ENCODE results near the gene CLMN.

CLMN gene

DNA sequence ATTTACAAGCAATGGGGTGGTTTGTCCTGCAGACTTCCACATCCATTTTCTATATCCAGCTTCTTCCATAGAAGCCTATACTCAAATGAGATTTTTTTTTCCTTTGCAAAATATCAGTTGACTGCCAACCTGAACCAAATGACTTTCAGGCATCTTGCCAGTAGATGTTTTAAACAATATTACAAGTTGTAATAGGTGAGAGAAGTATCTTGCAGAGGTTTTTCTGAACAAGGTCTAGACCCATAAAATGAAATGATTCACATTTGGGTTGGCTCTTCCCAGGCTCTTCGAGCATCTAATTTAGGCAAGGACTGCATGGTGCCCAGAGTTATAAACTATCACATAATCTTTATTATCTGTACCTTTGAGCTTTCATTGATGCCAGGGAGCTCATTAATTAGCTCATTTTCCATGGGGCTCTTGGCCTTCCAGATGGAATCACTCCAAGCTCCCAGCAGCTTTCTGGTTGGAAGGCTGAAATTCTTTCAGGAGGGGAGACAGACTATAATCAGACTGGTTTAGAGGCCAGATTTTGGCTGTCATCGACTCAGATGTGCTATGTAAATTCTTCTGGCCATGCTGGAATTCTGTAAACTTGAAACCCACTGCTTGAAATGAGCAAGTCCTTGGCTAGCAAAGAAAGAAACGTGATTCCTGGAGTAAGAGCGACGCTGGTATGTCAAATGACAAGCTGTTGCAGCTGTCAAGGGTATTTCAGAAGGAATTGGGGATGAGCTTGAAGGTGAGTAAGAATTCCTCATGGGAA, 130.2 kb downstream of the CLMN start:
- H3K4me3 ChIP-seq (ENCODE audit: low read depth in 1 of 2, low read length in 2 of 2): no peak overlapping the region
- peaks cover 23 to 35% of the 10 kb centered on the region in 2 donors for H3K4me1 ChIP-seq (ENCODE audit: control insufficient read depth in 1 of 2, insufficient read depth in 2 of 2, low read length in 2 of 2)
- no peak overlapping the region for H3K27ac ChIP-seq (ENCODE audit: low read depth, low read length)

DNA sequence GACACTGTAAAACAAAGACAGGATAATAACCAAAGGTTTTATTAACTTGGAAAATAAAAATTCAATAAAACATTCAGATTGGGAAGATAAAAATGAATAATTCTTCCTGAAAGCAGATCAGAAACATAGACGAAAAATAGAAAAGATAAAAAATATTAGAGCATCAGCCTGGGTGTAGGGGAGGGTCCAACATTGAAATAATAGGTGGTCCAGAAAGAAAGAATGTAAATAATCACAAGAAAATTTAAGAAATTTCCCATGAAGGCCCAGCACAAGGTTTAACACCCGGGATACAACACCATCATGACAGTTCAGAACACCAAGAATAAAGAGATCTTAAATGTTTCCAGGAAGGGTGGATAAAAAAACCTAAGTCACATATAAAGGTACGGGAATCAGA, 131.3 kb downstream of the CLMN start:
- no peaks in the 10 kb centered on the region for H3K9me3 ChIP-seq (ENCODE audit: control insufficient read depth in 1 of 2, low read length in 2 of 2)
- H3K27ac ChIP-seq (ENCODE audit: low read depth, low read length): no peak overlapping the region
- no peak overlapping the region for H3K4me3 ChIP-seq (ENCODE audit: low read depth in 1 of 2, low read length in 2 of 2)
- H3K9ac ChIP-seq (ENCODE audit: low read depth in 1 of 2, low read length in 2 of 2): no peak overlapping the region
- no peaks in the 10 kb centered on the region for H3K36me3 ChIP-seq (ENCODE audit: control insufficient read depth in 1 of 2, insufficient read depth in 2 of 2, low read length in 2 of 2)
- H3K4me1 ChIP-seq (ENCODE audit: control insufficient read depth in 1 of 2, insufficient read depth in 2 of 2, low read length in 2 of 2): peaks cover 35 to 47% of the 10 kb centered on the region in 2 donors
- H3K27me3 ChIP-seq (ENCODE audit: control insufficient read depth in 1 of 2, insufficient read depth in 2 of 2, low read length in 2 of 2): no peaks in the 10 kb centered on the region

More for the DNA sequence above, 130.2 kb downstream of the CLMN start:
- no peaks in the 10 kb centered on the region for H3K9me3 ChIP-seq (ENCODE audit: control insufficient read depth in 1 of 2, low read length in 2 of 2)
- H3K36me3 ChIP-seq (ENCODE audit: control insufficient read depth in 1 of 2, insufficient read depth in 2 of 2, low read length in 2 of 2): peaks cover 0 to 3% of the 10 kb centered on the region in 2 donors
- H3K9ac ChIP-seq (ENCODE audit: low read depth in 1 of 2, low read length in 2 of 2): no peak overlapping the region
- no peaks in the 10 kb centered on the region for H3K27me3 ChIP-seq (ENCODE audit: control insufficient read depth in 1 of 2, insufficient read depth in 2 of 2, low read length in 2 of 2)

DNA sequence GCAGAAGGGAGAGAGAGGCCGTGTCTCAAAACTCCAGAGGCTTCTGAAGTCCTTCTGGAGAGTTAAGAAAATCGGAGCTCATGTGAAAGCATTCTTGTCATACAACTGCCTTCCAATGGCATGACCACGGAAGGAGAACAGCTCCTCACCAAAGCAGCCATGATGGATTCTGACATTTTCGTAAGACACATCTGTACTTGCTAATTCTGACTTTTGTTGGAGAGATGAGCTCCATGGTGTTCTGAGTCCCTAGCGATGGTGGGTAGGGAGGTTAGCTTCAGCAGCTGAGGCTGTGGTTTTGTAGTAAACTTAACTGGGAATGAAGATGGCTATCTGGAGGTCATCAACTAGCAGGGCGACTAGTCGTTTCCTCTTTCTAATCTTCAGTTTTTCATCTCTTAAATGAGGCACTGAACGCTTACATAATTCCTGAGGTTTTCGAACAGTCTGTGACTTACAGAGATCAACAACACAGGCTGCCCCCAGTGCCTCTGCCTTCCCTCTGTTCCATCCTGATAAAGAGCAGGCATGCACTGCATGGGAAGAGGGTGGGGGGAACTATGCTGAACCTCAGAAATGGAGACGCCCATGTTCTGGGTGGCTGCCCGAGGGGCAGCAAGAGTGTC, 133.8 kb downstream of the CLMN start:
- Histone ChIP-seq H3K36me3 (ENCODE audit: control insufficient read depth in 1 of 2, insufficient read depth in 2 of 2, low read length in 2 of 2) (no peaks in the 10 kb centered on the region), H3K27ac (ENCODE audit: low read depth, low read length) (peak overlapping the region; percentile 67), H3K9ac (ENCODE audit: low read depth in 1 of 2, low read length in 2 of 2) (no peak overlapping the region), H3K4me1 (ENCODE audit: control insufficient read depth in 1 of 2, insufficient read depth in 2 of 2, low read length in 2 of 2) (peaks cover 43 to 59% of the 10 kb centered on the region in 2 donors), H3K27me3 (ENCODE audit: control insufficient read depth in 1 of 2, insufficient read depth in 2 of 2, low read length in 2 of 2) (no peaks in the 10 kb centered on the region), H3K9me3 (ENCODE audit: control insufficient read depth in 1 of 2, low read length in 2 of 2) (no peaks in the 10 kb centered on the region), H3K4me3 (ENCODE audit: low read depth in 1 of 2, low read length in 2 of 2) (peak overlapping the region; percentile 28 to 41)

DNA sequence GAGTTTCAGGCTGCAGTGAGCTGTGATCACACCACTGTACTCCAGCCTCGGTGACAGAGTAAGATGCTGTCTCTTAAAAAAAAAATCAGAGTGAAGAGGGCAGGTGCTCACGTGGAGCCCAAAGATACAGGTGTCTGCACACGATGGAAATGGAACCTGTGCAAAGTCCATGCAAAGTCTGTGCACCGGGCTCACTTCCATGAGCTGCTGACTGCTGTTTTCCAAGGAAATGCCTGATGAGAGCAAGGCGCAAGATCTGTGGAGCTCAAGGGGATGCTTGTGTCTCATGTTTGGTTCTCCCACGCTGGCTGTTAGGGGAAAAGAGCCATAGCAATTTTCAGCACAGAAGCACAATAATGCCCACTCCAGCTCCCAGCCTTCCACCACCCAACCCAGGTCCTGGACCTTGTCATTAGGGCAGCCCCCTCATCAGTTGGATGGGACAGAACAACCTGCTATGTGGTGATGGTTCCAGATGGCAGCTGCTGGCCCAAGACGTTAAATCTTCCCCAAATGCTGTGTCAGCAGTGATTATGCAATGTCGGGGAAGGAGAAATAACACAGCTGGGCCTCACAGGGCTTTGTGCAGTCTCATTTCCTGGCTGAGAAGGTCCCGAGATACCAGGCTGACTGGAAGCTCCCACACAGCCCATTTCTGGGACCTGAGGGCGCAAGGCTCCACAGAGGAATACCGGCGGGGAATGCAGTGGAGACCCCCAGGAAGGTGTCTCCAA, 134.5 kb downstream of the CLMN start:
- Histone ChIP-seq H3K27me3 (ENCODE audit: control insufficient read depth in 1 of 2, insufficient read depth in 2 of 2, low read length in 2 of 2) (no peaks in the 10 kb centered on the region), H3K9ac (ENCODE audit: low read depth in 1 of 2, low read length in 2 of 2) (no peak overlapping the region), H3K27ac (ENCODE audit: low read depth, low read length) (peak overlapping the region; percentile 67), H3K36me3 (ENCODE audit: control insufficient read depth in 1 of 2, insufficient read depth in 2 of 2, low read length in 2 of 2) (no peaks in the 10 kb centered on the region), H3K9me3 (ENCODE audit: control insufficient read depth in 1 of 2, low read length in 2 of 2) (no peaks in the 10 kb centered on the region), H3K4me3 (ENCODE audit: low read depth in 1 of 2, low read length in 2 of 2) (peak overlapping the region; percentile 28 to 41), H3K4me1 (ENCODE audit: control insufficient read depth in 1 of 2, insufficient read depth in 2 of 2, low read length in 2 of 2) (peaks cover 40 to 55% of the 10 kb centered on the region in 2 donors)

DNA sequence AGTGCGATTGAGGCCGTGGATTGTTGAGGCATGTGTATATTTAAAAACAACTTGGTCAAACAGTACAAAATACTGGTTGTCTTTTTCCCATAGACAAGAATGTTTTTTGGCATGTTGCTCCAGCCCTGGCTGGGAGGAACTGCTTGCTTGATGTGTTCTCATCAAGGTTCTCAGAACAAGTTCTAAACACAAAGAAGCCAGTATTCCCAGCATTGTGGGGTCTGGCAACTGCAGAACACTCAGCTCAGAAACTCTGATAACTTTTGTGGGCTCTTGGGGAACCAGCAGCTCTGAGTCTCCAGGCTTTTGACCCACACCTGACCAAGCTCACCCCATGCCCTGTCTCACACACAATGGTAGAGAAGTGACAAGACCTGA, 135.3 kb downstream of the CLMN start:
- Histone ChIP-seq H3K27me3 (ENCODE audit: control insufficient read depth in 1 of 2, insufficient read depth in 2 of 2, low read length in 2 of 2) (no peaks in the 10 kb centered on the region), H3K4me1 (ENCODE audit: control insufficient read depth in 1 of 2, insufficient read depth in 2 of 2, low read length in 2 of 2) (peaks cover 33 to 47% of the 10 kb centered on the region in 2 donors), H3K36me3 (ENCODE audit: control insufficient read depth in 1 of 2, insufficient read depth in 2 of 2, low read length in 2 of 2) (no peaks in the 10 kb centered on the region), H3K27ac (ENCODE audit: low read depth, low read length) (no peak overlapping the region), H3K9ac (ENCODE audit: low read depth in 1 of 2, low read length in 2 of 2) (no peak overlapping the region), H3K4me3 (ENCODE audit: low read depth in 1 of 2, low read length in 2 of 2) (no peak overlapping the region), H3K9me3 (ENCODE audit: control insufficient read depth in 1 of 2, low read length in 2 of 2) (no peaks in the 10 kb centered on the region)

DNA sequence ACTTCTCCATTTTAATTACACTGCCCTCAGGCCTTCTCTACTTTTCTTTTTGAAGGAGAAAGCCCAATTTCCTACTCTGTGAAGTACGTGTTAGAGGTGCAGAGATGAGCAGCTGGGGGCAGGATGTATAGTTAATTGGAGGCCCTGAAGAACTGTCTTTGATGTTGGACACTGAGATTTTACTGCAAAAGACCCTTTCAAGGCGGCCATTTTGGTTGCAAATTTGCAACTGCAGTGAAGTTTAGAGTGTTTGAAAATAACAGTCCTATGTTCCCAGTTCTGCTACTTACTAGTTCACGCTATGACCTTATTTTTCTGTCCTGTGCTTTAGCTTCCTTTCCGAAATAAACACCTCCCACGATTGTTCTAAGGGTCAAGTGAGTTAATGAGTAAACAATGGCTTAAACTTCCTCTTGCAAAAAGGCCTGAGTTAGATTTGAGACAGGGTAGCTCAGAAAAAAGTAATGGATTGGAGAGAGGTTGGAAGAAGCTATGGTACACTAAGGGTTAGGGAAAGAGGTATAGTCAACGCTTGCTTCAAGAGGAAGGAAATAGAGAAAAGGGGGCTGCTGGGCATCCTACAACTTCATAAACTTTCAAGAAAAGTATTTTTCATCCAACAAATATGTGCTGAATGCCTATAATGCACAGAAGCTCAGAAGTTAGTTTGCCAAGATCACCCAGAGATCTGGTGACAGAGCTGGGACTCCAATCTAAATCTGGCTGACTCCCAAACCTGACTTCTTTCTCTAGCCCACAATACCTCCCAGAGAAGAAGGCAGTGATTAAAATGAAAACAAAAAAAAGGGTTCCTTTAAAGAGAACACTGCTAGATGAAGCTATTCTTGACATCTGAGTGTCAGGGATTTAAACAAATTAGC, 135.9 kb downstream of the CLMN start:
- Histone ChIP-seq H3K4me3 (ENCODE audit: low read depth in 1 of 2, low read length in 2 of 2) (peak overlapping the region in 1 of 2 donors; percentile 23), H3K9me3 (ENCODE audit: control insufficient read depth in 1 of 2, low read length in 2 of 2) (no peaks in the 10 kb centered on the region), H3K36me3 (ENCODE audit: control insufficient read depth in 1 of 2, insufficient read depth in 2 of 2, low read length in 2 of 2) (no peaks in the 10 kb centered on the region), H3K4me1 (ENCODE audit: control insufficient read depth in 1 of 2, insufficient read depth in 2 of 2, low read length in 2 of 2) (peaks cover 33 to 46% of the 10 kb centered on the region in 2 donors), H3K27me3 (ENCODE audit: control insufficient read depth in 1 of 2, insufficient read depth in 2 of 2, low read length in 2 of 2) (no peaks in the 10 kb centered on the region), H3K27ac (ENCODE audit: low read depth, low read length) (no peak overlapping the region), H3K9ac (ENCODE audit: low read depth in 1 of 2, low read length in 2 of 2) (no peak overlapping the region)

DNA sequence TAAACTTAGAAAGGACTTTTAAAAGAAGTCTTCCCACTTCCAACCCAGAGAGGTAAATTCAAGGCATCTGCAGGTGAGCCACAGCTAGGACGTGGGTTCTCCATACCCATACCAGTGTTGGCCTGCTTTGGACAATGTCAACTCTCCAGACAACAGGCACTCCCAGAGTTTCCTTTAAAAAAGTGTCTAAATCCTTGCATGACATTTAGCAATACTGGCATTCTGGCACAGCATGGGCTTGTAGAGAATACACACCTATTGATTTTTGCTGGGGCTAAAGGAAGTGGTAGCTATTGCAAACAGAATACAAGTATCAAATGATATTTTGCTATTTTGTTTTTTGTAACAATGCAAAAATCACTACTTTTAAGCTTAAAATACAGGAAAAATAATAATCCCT, 136.6 kb downstream of the CLMN start:
- H3K4me1 ChIP-seq (ENCODE audit: control insufficient read depth in 1 of 2, insufficient read depth in 2 of 2, low read length in 2 of 2): peaks cover 33 to 46% of the 10 kb centered on the region in 2 donors
- no peaks in the 10 kb centered on the region for H3K27me3 ChIP-seq (ENCODE audit: control insufficient read depth in 1 of 2, insufficient read depth in 2 of 2, low read length in 2 of 2)
- no peaks in the 10 kb centered on the region for H3K9me3 ChIP-seq (ENCODE audit: control insufficient read depth in 1 of 2, low read length in 2 of 2)
- no peak overlapping the region for H3K27ac ChIP-seq (ENCODE audit: low read depth, low read length)
- H3K9ac ChIP-seq (ENCODE audit: low read depth in 1 of 2, low read length in 2 of 2): no peak overlapping the region
- peak overlapping the region in 1 of 2 donors; percentile 23 for H3K4me3 ChIP-seq (ENCODE audit: low read depth in 1 of 2, low read length in 2 of 2)
- no peaks in the 10 kb centered on the region for H3K36me3 ChIP-seq (ENCODE audit: control insufficient read depth in 1 of 2, insufficient read depth in 2 of 2, low read length in 2 of 2)

DNA sequence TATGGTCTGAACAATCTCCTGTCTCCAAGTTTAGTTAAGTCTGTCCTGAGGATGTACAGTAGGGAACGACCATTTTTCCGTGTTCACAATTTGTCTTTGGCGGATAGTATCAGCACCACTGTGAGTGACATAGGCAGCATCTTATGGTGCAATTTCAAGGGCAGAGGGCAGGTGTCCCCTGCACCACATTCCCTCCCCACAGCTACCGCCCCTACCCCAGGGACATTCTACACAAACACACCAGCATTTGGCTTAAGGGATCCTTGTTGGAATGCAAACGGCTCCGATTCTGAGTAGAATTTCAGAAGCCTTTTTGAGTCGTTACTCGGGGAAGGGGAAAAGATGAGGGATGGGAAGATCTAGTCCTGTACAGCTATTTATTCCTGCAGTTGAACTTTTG, 137.3 kb downstream of the CLMN start:
- no peaks in the 10 kb centered on the region for H3K9me3 ChIP-seq (ENCODE audit: control insufficient read depth in 1 of 2, low read length in 2 of 2)
- H3K9ac ChIP-seq (ENCODE audit: low read depth in 1 of 2, low read length in 2 of 2): no peak overlapping the region
- peaks cover 33 to 46% of the 10 kb centered on the region in 2 donors for H3K4me1 ChIP-seq (ENCODE audit: control insufficient read depth in 1 of 2, insufficient read depth in 2 of 2, low read length in 2 of 2)
- no peak overlapping the region for H3K27ac ChIP-seq (ENCODE audit: low read depth, low read length)
- no peaks in the 10 kb centered on the region for H3K36me3 ChIP-seq (ENCODE audit: control insufficient read depth in 1 of 2, insufficient read depth in 2 of 2, low read length in 2 of 2)
- no peaks in the 10 kb centered on the region for H3K27me3 ChIP-seq (ENCODE audit: control insufficient read depth in 1 of 2, insufficient read depth in 2 of 2, low read length in 2 of 2)
- no peak overlapping the region for H3K4me3 ChIP-seq (ENCODE audit: low read depth in 1 of 2, low read length in 2 of 2)

DNA sequence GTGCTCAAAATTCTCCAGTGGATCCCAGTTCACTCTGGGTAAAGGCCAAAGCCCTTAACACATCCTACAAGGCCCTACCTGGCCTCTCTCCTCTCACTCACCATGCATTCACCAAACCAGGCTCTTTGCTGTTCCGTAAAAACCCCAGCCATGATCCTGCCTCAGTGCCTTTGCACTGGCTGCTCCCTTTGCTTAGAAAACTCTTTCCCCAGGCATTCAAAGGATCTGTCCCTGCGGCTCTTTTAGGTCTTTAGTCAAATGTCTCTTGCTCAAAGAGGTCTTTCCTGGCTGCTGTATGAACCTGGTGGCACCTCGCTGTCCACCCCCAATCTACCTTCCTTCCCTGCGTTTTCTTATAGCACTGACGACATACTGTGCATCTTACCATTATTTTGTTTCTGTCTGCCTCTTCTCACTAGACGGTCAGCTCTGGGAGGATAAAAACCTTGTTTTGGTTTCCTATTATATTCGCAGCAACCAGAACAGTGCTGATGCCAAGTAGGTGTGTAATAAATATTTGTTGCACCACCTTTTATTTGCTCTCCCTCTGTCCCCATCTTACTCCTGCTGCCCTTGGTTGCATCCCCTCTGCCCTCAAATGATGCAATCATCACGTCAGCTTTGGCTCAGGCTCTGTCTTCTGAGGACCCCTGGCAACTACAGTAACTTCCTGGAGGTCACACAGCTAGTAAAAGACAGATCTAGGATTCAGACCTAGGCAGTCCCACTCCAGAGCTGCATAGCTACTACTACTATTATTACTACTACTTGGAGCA, 138.6 kb downstream of the CLMN start:
- no peak overlapping the region for H3K27ac ChIP-seq (ENCODE audit: low read depth, low read length)
- H3K4me3 ChIP-seq (ENCODE audit: low read depth in 1 of 2, low read length in 2 of 2): no peak overlapping the region
- H3K9ac ChIP-seq (ENCODE audit: low read depth in 1 of 2, low read length in 2 of 2): no peak overlapping the region

More for the DNA sequence above, 138.6 kb downstream of the CLMN start:
- Histone ChIP-seq H3K36me3 (ENCODE audit: control insufficient read depth in 1 of 2, insufficient read depth in 2 of 2, low read length in 2 of 2) (no peaks in the 10 kb centered on the region), H3K9me3 (ENCODE audit: control insufficient read depth in 1 of 2, low read length in 2 of 2) (no peaks in the 10 kb centered on the region), H3K27me3 (ENCODE audit: control insufficient read depth in 1 of 2, insufficient read depth in 2 of 2, low read length in 2 of 2) (no peaks in the 10 kb centered on the region), H3K4me1 (ENCODE audit: control insufficient read depth in 1 of 2, insufficient read depth in 2 of 2, low read length in 2 of 2) (peaks cover 33 to 40% of the 10 kb centered on the region in 2 donors)
